ENCODE results near the gene SP8.

Gene SP8

DNA sequence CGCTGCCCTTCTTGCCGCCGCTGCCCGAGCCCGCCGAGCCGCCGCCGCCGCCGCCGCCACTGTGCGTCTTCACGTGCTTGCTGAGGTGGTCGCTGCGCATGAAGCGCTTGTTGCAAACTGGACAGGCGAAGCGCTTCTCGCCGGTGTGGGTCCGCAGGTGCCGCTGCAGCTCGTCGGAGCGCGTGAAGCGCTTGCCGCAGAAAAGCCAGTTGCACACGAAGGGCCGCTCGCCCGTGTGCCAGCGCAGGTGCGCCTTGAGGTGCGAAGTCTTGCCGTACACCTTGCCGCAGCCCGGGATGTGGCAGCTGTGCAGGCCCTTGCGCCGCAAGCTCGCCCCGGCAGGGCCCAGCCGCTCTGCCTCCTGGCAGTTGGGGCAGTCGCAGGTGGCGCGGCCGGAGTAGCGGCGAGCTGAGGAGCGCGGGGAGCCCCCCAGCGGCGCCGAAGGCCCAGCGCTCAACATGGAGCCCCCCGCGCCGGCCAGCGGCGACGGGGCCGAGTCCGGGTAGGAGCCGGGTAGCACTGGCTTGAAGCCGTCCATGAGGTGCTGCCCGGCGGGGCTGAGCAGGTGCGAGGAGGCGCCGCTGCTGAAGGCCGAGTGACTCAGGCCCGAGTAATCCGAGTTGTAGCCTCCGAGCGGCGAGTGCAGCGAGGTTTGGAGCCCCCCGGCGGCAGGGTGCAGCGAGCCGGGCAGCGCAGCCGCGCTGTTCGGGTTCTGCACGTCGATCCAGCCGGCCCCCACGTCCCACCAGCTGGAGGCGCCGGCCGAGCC, 2.1 kb downstream of the SP8 start:
- Histone ChIP-seq H3K4me1 (ENCODE audit: insufficient read depth, low read length) (peaks cover 52% of the 10 kb centered on the region), H3K4me3 (ENCODE audit: low read length) (peak overlapping the region; percentile 75), H3K27me3 (ENCODE audit: insufficient read depth, low read length) (peaks cover 60% of the 10 kb centered on the region), H3K36me3 (ENCODE audit: insufficient read depth, low read length) (peaks cover 6% of the 10 kb centered on the region; the same call in 1 of the 2 replicates), H3K27ac (ENCODE audit: low read depth, low read length) (no peak overlapping the region), H3K9ac (ENCODE audit: low read depth, low read length) (peak overlapping the region; percentile 63; the same call in 1 of the 2 replicates), H3K9me3 (ENCODE audit: insufficient read depth, low read depth, low read length) (no peaks in the 10 kb centered on the region)
- WGBS: 1% methylated on average over 93 of the region's 93 CpGs

DNA sequence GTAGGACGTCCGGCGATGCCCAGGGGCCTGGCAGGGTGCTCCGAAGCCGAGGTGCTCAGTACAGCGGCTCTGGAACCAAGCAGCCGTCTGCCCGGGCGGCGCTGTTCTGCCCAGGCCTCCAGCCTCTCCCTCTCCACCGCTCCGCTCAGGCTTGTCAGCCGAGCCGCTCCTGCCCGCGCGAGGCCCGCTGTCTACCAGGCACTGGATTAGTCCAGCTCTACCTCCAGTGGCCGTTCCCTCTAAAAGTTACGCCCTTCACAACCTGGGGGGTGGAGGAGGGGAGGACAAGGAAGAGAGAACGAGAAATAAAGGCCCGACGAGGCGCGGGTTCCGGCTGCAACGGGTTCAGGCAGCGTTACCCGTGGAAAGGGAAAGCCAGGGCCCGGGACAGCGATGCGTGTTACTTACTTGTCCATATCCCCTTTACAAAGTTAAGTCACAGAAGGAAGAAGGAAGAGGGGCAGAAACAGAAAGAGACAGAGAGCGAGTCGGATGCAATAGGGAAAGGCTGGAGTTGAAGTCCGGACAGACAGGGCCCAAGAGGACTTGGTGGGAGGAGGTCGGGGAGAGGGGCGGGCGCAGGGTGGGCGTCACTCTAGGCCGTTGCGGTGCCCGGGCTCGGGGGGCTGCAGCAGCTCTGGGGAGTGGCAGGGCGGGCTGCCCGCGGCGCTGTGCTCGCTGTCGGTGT, 2.8 kb downstream of the SP8 start:
- WGBS: under 1% methylated on average over 46 of the region's 49 CpGs
- Histone ChIP-seq H3K4me1 (ENCODE audit: insufficient read depth, low read length) (peaks cover 51% of the 10 kb centered on the region), H3K9ac (ENCODE audit: low read depth, low read length) (peak overlapping the region; percentile 87), H3K9me3 (ENCODE audit: insufficient read depth, low read depth, low read length) (no peaks in the 10 kb centered on the region), H3K36me3 (ENCODE audit: insufficient read depth, low read length) (peaks cover 6% of the 10 kb centered on the region; the same call in 1 of the 2 replicates), H3K27me3 (ENCODE audit: insufficient read depth, low read length) (peaks cover 60% of the 10 kb centered on the region), H3K27ac (ENCODE audit: low read depth, low read length) (peak overlapping the region; percentile 95; the same call in 1 of the 2 replicates), H3K4me3 (ENCODE audit: low read length) (peak overlapping the region; percentile 75)

DNA sequence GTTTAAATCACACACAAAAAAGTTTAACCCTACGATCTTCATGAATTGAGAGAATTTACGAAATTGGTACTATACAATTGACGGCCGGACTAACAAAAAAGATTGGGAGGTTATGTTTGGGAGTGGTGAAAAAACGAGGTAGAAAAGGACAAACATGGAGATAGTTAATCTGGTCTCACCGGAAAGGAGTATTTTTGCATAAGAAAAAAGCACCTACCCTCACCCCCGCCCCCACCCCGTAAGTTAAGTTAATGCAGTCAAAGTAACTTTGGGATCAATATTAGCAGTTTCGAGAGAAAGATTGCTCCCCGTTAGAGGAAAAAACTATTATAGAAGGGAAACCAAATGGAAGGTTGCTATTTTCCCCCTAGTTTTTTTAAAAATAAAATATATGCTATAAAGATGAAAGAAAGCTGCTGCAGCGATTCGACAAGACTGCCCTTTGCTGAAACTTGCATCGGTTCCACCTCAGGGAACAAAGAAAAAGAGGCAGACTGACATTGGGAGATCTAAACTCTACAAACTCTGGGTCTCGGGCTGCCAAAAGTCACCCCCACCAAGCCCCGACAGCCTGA, 3.5 kb downstream of the SP8 start:
- Histone ChIP-seq H3K4me3 (ENCODE audit: low read length) (peak overlapping the region; percentile 75), H3K36me3 (ENCODE audit: insufficient read depth, low read length) (peaks cover 6% of the 10 kb centered on the region; the same call in 1 of the 2 replicates), H3K9me3 (ENCODE audit: insufficient read depth, low read depth, low read length) (no peaks in the 10 kb centered on the region), H3K4me1 (ENCODE audit: insufficient read depth, low read length) (peaks cover 45% of the 10 kb centered on the region), H3K27me3 (ENCODE audit: insufficient read depth, low read length) (peaks cover 55% of the 10 kb centered on the region), H3K27ac (ENCODE audit: low read depth, low read length) (peak overlapping the region; percentile 95), H3K9ac (ENCODE audit: low read depth, low read length) (peak overlapping the region; percentile 87)
- WGBS: under 1% methylated on average over 11 of the region's 15 CpGs

DNA sequence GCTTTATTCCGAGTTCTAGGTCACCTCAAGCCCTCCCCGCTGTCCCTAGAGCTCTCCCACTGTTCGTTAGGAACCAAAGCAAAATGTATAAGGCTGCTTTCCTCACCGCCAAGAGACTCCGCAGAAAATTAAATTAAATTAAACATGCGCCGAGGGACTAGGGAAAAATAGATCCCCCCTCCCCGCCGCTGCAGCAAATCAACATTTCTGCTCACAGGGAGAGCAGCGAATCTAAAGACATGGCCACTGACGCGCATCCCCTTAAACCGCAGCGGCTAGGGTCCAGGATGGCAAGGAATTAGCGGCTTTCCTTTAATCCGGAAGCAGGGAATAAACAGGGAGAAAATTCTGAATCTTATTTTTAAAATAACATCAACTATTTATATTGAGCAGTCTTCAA, 7.6 kb downstream of the SP8 start:
- no peaks in the 10 kb centered on the region for H3K9me3 ChIP-seq (ENCODE audit: insufficient read depth, low read depth, low read length)
- H3K36me3 ChIP-seq (ENCODE audit: insufficient read depth, low read length): peaks cover 6% of the 10 kb centered on the region; the same call in 1 of the 2 replicates
- H3K4me3 ChIP-seq (ENCODE audit: low read length): peak overlapping the region; percentile 61
- H3K27ac ChIP-seq (ENCODE audit: low read depth, low read length): no peak overlapping the region
- H3K27me3 ChIP-seq (ENCODE audit: insufficient read depth, low read length): peaks cover 56% of the 10 kb centered on the region
- no peak overlapping the region; the same call in 1 of the 2 replicates for H3K9ac ChIP-seq (ENCODE audit: low read depth, low read length)
- 57% methylated on average over 15 of the region's 16 CpGs for WGBS
- peaks cover 75% of the 10 kb centered on the region for H3K4me1 ChIP-seq (ENCODE audit: insufficient read depth, low read length)

DNA sequence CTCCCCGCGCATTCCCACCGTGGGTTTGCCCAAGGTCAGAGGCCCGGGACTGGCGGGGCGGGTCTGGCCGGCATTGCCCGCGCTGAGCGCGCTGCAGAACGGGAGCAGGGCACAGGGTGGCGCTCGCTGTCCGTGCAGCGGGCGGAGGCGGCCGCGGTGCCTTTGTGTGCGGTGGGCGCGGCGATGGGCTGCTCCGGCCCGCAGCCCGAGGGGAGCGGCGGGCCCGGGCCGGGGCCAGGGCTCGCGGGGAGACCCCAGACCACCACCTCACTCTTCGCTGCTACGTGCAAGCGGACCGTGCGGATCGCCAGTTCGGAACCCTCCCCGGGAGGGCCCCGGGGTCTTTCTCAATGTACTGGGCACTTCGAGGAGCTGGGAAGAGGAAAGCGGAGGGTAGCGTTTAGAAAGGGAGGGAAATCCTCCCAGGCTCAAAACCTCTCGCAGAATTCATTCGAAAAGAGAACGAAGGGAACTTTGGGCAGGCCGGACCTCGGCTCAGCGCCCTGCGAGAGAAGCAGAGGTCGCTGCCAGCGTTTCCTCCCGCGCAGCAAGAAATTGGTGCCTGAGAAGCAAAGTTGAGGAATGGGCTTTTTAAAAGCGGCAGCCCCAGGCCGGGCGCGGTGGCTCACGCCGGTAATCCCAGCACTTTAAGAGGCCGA, 8.5 kb downstream of the SP8 start:
- Histone ChIP-seq H3K4me3 (ENCODE audit: low read length) (peak overlapping the region; percentile 61), H3K27ac (ENCODE audit: low read depth, low read length) (peak overlapping the region; percentile 74; the same call in 1 of the 2 replicates), H3K9ac (ENCODE audit: low read depth, low read length) (peak overlapping the region; percentile 76), H3K27me3 (ENCODE audit: insufficient read depth, low read length) (peaks cover 49% of the 10 kb centered on the region), H3K36me3 (ENCODE audit: insufficient read depth, low read length) (peaks cover 6% of the 10 kb centered on the region; the same call in 1 of the 2 replicates), H3K4me1 (ENCODE audit: insufficient read depth, low read length) (peaks cover 78% of the 10 kb centered on the region), H3K9me3 (ENCODE audit: insufficient read depth, low read depth, low read length) (no peaks in the 10 kb centered on the region)
- 2% methylated on average over 62 of the region's 63 CpGs for WGBS

DNA sequence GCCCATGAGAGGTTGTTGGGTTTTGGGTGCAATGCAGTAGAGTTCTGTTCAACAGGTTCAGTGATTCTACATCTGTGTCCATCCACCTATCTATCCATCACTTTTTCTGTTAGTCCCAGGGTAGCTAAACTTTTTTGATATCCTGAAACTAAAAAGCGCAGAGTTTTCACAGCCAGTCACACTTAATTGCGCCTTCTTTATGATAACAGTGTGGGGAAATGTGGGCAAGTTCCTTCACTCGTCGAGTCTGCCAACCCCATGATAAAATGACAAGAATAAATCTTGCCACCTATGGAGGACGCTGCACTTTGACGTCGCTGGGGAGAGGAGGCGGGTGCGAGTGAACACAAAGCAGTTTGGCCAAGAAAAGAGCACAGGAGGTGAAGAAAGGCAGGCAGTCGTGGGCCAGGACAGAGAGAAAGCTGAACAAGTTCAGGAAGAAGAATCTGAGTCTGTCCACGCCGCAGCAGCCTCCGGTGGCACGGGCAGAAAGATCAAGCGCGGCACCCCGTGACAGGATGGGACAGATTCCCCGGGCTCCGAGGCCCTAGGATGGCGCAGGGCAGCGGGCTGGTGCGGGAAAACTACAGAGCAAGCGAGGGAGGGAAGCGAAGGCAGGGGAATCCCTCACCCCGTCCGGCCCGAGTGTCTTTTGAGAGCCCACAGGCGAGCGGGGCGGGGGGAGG, 9.2 kb downstream of the SP8 start:
- Histone ChIP-seq H3K4me3 (ENCODE audit: low read length) (peak overlapping the region; percentile 61), H3K9ac (ENCODE audit: low read depth, low read length) (peak overlapping the region; percentile 40; the same call in 1 of the 2 replicates), H3K27ac (ENCODE audit: low read depth, low read length) (no peak overlapping the region)

DNA sequence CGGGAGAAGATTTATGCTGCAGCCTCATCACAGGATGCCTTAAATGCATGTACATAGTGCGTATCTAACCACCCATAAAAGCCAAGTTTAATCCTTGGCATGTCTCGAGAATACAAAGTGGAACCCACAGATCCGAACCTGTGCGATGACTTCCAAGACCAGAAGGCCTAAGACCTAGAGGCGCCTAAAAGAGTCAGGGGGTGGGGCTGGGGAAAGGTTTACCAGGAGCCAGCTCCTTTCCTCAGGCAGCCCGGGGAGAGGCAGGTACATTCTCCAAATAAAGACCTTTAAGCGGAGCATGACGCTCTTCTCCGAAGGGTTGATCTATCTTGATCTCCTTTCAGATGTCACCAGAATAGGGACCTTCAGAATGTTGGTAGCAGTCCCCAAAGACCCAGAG, 9.7 kb downstream of the SP8 start:
- H3K9ac ChIP-seq (ENCODE audit: low read depth, low read length): no peak overlapping the region
- no peaks in the 10 kb centered on the region; the same call in 1 of the 2 replicates for H3K36me3 ChIP-seq (ENCODE audit: insufficient read depth, low read length)
- no peak overlapping the region for H3K27ac ChIP-seq (ENCODE audit: low read depth, low read length)
- peak overlapping the region; percentile 61 for H3K4me3 ChIP-seq (ENCODE audit: low read length)
- peaks cover 49% of the 10 kb centered on the region for H3K27me3 ChIP-seq (ENCODE audit: insufficient read depth, low read length)
- 29% methylated on average over 10 of the region's 10 CpGs for WGBS
- no peaks in the 10 kb centered on the region for H3K9me3 ChIP-seq (ENCODE audit: insufficient read depth, low read depth, low read length)
- peaks cover 67% of the 10 kb centered on the region for H3K4me1 ChIP-seq (ENCODE audit: insufficient read depth, low read length)

More for the DNA sequence above, 9.2 kb downstream of the SP8 start:
- Histone ChIP-seq H3K27me3 (ENCODE audit: insufficient read depth, low read length) (peaks cover 49% of the 10 kb centered on the region), H3K4me1 (ENCODE audit: insufficient read depth, low read length) (peaks cover 72% of the 10 kb centered on the region), H3K36me3 (ENCODE audit: insufficient read depth, low read length) (peaks cover 3% of the 10 kb centered on the region; the same call in 1 of the 2 replicates), H3K9me3 (ENCODE audit: insufficient read depth, low read depth, low read length) (no peaks in the 10 kb centered on the region)
- 15% methylated on average over 30 of the region's 30 CpGs for WGBS

DNA sequence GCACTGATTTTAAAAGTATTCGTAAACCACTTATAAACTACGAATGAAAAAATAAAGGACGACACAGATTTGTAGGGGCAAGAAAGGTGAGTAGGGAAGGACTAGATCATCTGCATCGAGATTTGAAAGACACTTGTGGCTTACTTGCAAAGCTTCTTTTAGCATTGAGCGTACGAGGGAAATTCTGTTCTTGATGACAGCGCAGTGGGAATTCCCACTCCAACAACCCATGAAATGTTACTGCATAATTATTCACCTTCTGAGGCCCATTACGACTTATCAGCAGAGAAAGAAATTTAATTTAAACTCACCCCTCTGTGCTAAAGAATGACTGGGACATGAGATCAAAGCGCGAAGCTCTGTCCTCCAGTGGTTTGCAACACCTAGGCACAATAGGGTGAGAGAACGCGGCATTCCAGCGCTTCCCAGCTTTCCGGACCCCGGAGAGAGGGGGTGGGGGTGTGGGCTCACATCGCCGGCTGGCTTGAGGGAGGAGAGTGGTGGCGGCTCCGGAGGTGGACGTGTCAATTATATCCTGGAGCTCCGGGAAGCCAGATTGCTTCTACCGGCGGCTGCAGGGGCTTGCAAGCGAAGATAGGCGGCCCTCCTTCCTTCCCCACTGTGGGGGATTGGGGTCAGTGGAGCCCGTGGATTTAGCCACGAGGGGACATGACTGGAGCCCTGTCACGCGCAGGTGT, 10.3 kb downstream of the SP8 start:
- 5% methylated on average over 29 of the region's 29 CpGs for WGBS
- Histone ChIP-seq H3K9ac (ENCODE audit: low read depth, low read length) (no peak overlapping the region), H3K27ac (ENCODE audit: low read depth, low read length) (no peak overlapping the region), H3K4me3 (ENCODE audit: low read length) (peak overlapping the region; percentile 61), H3K27me3 (ENCODE audit: insufficient read depth, low read length) (peaks cover 49% of the 10 kb centered on the region), H3K4me1 (ENCODE audit: insufficient read depth, low read length) (peaks cover 61% of the 10 kb centered on the region), H3K36me3 (ENCODE audit: insufficient read depth, low read length) (no peaks in the 10 kb centered on the region), H3K9me3 (ENCODE audit: insufficient read depth, low read depth, low read length) (no peaks in the 10 kb centered on the region)

DNA sequence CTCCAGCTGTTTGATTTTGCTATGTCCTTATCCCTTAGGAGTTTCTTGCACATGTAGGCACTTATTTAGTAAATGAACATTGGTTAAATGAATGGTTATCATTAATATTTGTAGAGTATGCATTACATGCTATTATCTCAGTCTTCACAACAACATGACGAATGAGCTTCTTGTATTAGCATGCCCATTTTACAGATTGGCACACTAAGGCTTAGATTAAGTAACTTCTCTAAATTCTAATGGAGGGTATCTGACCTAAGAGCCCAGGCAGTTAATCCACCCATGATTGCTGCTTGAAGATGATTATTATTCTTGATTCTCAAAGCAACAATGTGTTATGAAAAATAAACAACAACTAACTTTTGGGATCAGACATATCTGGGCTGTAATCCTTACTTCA, 32.7 kb downstream of the SP8 start:
- H3K9me3 ChIP-seq (ENCODE audit: insufficient read depth, low read depth, low read length): no peaks in the 10 kb centered on the region
- no peak overlapping the region for H3K4me3 ChIP-seq (ENCODE audit: low read length)
- no peaks in the 10 kb centered on the region for H3K4me1 ChIP-seq (ENCODE audit: insufficient read depth, low read length)
- 100% methylated on average over 1 of the region's 1 CpG for WGBS
- H3K9ac ChIP-seq (ENCODE audit: low read depth, low read length): no peak overlapping the region
- H3K36me3 ChIP-seq (ENCODE audit: insufficient read depth, low read length): no peaks in the 10 kb centered on the region
- no peak overlapping the region for H3K27ac ChIP-seq (ENCODE audit: low read depth, low read length)
- no peaks in the 10 kb centered on the region for H3K27me3 ChIP-seq (ENCODE audit: insufficient read depth, low read length)

DNA sequence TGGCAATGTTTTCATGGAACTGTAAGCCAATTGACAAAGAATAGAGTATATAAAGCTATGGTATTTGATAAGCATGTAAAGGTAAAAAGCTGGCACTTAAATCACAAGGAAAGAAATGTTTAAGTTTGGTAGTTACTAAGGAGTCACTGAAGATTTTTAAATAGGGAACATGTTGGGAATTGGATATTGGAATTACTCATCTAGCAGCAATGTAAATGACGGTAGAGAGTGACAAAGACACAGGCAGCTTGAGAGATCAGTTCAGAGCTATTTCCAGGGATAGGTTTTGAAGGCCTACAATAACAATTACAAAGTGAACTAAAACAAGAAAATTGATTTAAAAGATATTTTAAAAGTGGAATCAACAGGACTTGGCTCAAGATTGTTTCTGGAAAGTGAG, 36.8 kb downstream of the SP8 start:
- H3K27me3 ChIP-seq (ENCODE audit: insufficient read depth, low read length): no peaks in the 10 kb centered on the region
- WGBS: 77% methylated on average over 1 of the region's 1 CpG
- H3K9me3 ChIP-seq (ENCODE audit: insufficient read depth, low read depth, low read length): no peaks in the 10 kb centered on the region
- H3K36me3 ChIP-seq (ENCODE audit: insufficient read depth, low read length): no peaks in the 10 kb centered on the region
- peaks cover 7% of the 10 kb centered on the region; the same call in 1 of the 2 replicates for H3K4me1 ChIP-seq (ENCODE audit: insufficient read depth, low read length)
- H3K9ac ChIP-seq (ENCODE audit: low read depth, low read length): no peak overlapping the region
- H3K27ac ChIP-seq (ENCODE audit: low read depth, low read length): no peak overlapping the region
- H3K4me3 ChIP-seq (ENCODE audit: low read length): no peak overlapping the region
